SH-SY5Y (cell line): Measurements from ENCODE around the gene MPHOSPH8.

Experiments used
- GATA2 ChIP-seq: IDR thresholded peaks from 2 replicates; pipeline ENCODE4 v1.6.1; 2011; ENCODE audit warnings: mild to moderate bottlenecking, low read depth, low read length
- GATA3 ChIP-seq: IDR thresholded peaks from 2 replicates; pipeline ENCODE4 v1.6.1; 2011; ENCODE audit warnings: low read depth, mild to moderate bottlenecking, low read length, moderate library complexity

DNA sequence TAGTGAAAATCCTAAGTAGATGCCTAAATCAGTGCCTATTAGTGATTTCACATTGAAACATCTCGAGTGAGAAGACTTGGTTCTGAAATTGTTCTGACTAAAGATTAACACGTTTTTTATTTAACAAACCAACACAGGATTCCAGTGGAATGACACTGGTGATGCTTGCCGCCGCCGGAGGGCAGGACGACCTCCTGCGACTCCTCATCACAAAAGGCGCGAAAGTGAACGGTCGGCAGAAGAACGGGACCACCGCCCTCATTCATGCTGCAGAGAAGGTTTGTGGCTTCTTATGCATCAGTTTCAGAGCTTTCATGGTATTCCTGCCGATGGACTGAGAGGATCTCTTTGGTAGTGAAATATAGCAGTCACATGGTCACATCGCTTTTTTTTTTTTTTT is 28.1 kb downstream of the MPHOSPH8 start:
- no peak for TF ChIP-seq GATA3
- no peak for TF ChIP-seq GATA2
